Osteoblast (primary cell): ENCODE data around the gene CHEK1. TPM values are rescaled to one million over a fixed set of nuclear protein-coding genes. Genes with fewer than 3 reads are reported as not detected.

Source experiments
- DNase-seq: peaks from one replicate; pipeline ENCODE4 v3.0.0; 2011; ENCODE audit warnings: low spot score, mixed read lengths; ENCODE audit not compliant: insufficient read length; ENCODE audit errors: missing footprints
- H2AFZ ChIP-seq: 2 replicates; pipeline ENCODE4 v1.6.0; 2011; ENCODE audit warnings: mild to moderate bottlenecking, low read length
- H3K27ac ChIP-seq: 2 replicates; pipeline ENCODE4 v1.5.1; 2011; ENCODE audit warnings: mild to moderate bottlenecking, low read depth, low read length, moderate library complexity
- H3K27me3 ChIP-seq: 2 replicates; pipeline ENCODE4 v1.6.0; 2012; ENCODE audit warnings: mild to moderate bottlenecking, control low read depth, inconsistent platforms, low read length, moderate library complexity; ENCODE audit not compliant: insufficient read depth
- H3K36me3 ChIP-seq: 2 replicates; pipeline ENCODE4 v1.5.1; 2011; ENCODE audit warnings: mild to moderate bottlenecking, low read length, control low read depth, moderate library complexity; ENCODE audit not compliant: insufficient read depth
- H3K4me1 ChIP-seq: 2 replicates; pipeline ENCODE4 v1.5.1; 2011; ENCODE audit warnings: mild to moderate bottlenecking, low read length, control low read depth, moderate library complexity; ENCODE audit not compliant: insufficient read depth
- H3K4me2 ChIP-seq: 2 replicates; pipeline ENCODE4 v1.6.0; 2011; ENCODE audit warnings: mild to moderate bottlenecking, low read length; ENCODE audit not compliant: insufficient read depth
- H3K4me3 ChIP-seq: fragments of 200-600 bp; sonication (generic); 3 replicates; pipeline ENCODE4 v1.5.1; 2012; ENCODE audit warnings: mild to moderate bottlenecking, low read length, inconsistent platforms; ENCODE audit not compliant: insufficient read depth
- H3K79me2 ChIP-seq: 2 replicates; pipeline ENCODE4 v1.6.0; 2012; ENCODE audit warnings: mild to moderate bottlenecking, low read length, control low read depth, inconsistent platforms; ENCODE audit not compliant: insufficient read depth
- H3K9me3 ChIP-seq: 2 replicates; pipeline ENCODE4 v1.5.1; 2011; ENCODE audit warnings: low read depth, low read length, control low read depth
- H4K20me1 ChIP-seq: 2 replicates; pipeline ENCODE4 v1.6.0; 2012; ENCODE audit warnings: mild to moderate bottlenecking, low read length, control low read depth; ENCODE audit not compliant: insufficient read depth
- total RNA-seq: library from RNA; depleted of rRNA; stranded (reverse); fragments of >200 nt; gene quantifications from 2 replicates; pipeline ENCODE4 v1.2.3, GENCODE V29; 2012
- TF ChIP-seq, protein P1 (sequence below): IDR thresholded peaks from 2 replicates; pipeline ENCODE4 v1.5.1; 2011; ENCODE audit warnings: mild to moderate bottlenecking, low read depth, low read length, moderate library complexity; ENCODE audit errors: extremely low read depth

Gene CHEK1
- total RNA-seq, 1 donor = 16.6 TPM

DNA sequence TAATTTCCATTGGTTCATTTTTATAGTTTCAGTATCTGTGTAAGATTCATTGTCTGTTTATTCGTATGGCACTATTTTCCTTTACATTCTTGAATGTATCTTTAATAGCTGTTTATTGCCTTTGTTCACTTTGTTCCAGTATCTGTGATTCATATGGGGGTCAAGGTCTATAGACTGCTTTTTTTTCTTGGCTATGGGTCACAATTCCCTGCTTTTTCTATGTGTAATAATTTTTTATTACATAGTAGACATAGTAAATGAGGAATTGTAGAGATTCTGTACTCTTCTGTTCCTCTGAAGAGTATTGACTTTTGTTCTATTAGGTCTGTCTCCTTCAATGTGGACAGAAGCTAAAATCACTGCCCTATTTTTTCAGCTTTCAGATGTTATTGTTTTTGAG is 45.2 kb downstream of the CHEK1 start:
- no peak overlapping the region for H2AFZ ChIP-seq
- no peaks in the 10 kb centered on the region for H3K36me3 ChIP-seq
- no peak for DNase-seq
- H4K20me1 ChIP-seq = no peaks in the 10 kb centered on the region
- H3K9me3 ChIP-seq = no peaks in the 10 kb centered on the region
- H3K4me2 ChIP-seq = no peak overlapping the region
- TF ChIP-seq, protein P1, sequence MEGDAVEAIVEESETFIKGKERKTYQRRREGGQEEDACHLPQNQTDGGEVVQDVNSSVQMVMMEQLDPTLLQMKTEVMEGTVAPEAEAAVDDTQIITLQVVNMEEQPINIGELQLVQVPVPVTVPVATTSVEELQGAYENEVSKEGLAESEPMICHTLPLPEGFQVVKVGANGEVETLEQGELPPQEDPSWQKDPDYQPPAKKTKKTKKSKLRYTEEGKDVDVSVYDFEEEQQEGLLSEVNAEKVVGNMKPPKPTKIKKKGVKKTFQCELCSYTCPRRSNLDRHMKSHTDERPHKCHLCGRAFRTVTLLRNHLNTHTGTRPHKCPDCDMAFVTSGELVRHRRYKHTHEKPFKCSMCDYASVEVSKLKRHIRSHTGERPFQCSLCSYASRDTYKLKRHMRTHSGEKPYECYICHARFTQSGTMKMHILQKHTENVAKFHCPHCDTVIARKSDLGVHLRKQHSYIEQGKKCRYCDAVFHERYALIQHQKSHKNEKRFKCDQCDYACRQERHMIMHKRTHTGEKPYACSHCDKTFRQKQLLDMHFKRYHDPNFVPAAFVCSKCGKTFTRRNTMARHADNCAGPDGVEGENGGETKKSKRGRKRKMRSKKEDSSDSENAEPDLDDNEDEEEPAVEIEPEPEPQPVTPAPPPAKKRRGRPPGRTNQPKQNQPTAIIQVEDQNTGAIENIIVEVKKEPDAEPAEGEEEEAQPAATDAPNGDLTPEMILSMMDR = no peak
- no peaks in the 10 kb centered on the region for H3K27me3 ChIP-seq
- H3K4me3 ChIP-seq = no peak overlapping the region
- no peaks in the 10 kb centered on the region for H3K4me1 ChIP-seq
- no peaks in the 10 kb centered on the region for H3K79me2 ChIP-seq
- H3K27ac ChIP-seq = no peak overlapping the region

GRCh38 chr11:125671561-125671960 is 46.6 kb downstream of the CHEK1 start:
- no peak overlapping the region for H2AFZ ChIP-seq
- no peaks in the 10 kb centered on the region for H4K20me1 ChIP-seq
- H3K79me2 ChIP-seq = no peaks in the 10 kb centered on the region
- no peaks in the 10 kb centered on the region for H3K4me1 ChIP-seq
- no peak overlapping the region for H3K4me3 ChIP-seq
- DNase-seq = no peak
- H3K4me2 ChIP-seq = no peak overlapping the region
- H3K9me3 ChIP-seq = no peaks in the 10 kb centered on the region
- no peaks in the 10 kb centered on the region for H3K27me3 ChIP-seq
- TF ChIP-seq, protein P1 = no peak
- H3K36me3 ChIP-seq = no peaks in the 10 kb centered on the region
- no peak overlapping the region for H3K27ac ChIP-seq

DNA sequence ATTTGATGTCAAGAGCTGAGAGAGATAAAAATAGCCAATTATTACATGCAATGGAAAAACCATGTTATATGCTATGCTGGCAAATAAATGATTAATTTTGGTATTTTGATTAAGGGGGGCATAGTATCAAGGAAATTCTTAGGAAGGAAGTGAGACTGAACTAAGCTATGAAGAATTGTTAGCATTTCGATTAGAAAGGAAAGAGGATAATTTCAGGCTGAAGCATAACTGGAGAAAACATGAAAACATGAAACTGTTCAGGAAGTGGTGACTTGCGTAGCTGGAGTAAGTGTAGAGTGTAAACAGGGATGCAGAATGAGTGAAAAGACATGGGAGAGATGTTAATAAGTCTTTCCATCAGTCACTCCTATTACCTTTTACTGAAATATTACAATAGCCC is 49.2 kb downstream of the CHEK1 start:
- H3K4me1 ChIP-seq = no peaks in the 10 kb centered on the region
- no peaks in the 10 kb centered on the region for H3K9me3 ChIP-seq
- H3K4me3 ChIP-seq = no peak overlapping the region
- no peak overlapping the region for H3K4me2 ChIP-seq
- DNase-seq = no peak
- H3K79me2 ChIP-seq = no peaks in the 10 kb centered on the region
- H3K36me3 ChIP-seq = peaks cover 9% of the 10 kb centered on the region
- H3K27ac ChIP-seq = no peak overlapping the region
- H4K20me1 ChIP-seq = no peaks in the 10 kb centered on the region
- no peak overlapping the region for H2AFZ ChIP-seq
- no peaks in the 10 kb centered on the region for H3K27me3 ChIP-seq
- TF ChIP-seq, protein P1 = no peak

GRCh38 chr11:125675196-125675595 is 50.2 kb downstream of the CHEK1 start:
- H3K27me3 ChIP-seq = no peaks in the 10 kb centered on the region

More at GRCh38 chr11:125675196-125675595, 50.2 kb downstream of the CHEK1 start:
- Histone ChIP-seq H3K4me3 (no peak overlapping the region), H3K27ac (no peak overlapping the region), H3K9me3 (no peaks in the 10 kb centered on the region), H3K4me1 (no peaks in the 10 kb centered on the region), H3K79me2 (no peaks in the 10 kb centered on the region), H4K20me1 (no peaks in the 10 kb centered on the region), H3K4me2 (no peak overlapping the region), H3K36me3 (peaks cover 9% of the 10 kb centered on the region), H2AFZ (no peak overlapping the region)
- DNase-seq = no peak
- TF ChIP-seq, protein P1 = no peak
